ENCODE data around the gene P3H2.
"Not testable (repeated sequence)": the region's sequence is repeated elsewhere in the genome, so short reads cannot be mapped to it uniquely, and the experiment has no call there.

Gene P3H2

GRCh38 chr3:190120269-190121060 is at the start of gene P3H2:
Gene P3H2 (minus strand): TSS chr3:190120897. CDS start chr3:190120731, 166 bp downstream.
- peak; percentile 92 for DNase-seq

DNA sequence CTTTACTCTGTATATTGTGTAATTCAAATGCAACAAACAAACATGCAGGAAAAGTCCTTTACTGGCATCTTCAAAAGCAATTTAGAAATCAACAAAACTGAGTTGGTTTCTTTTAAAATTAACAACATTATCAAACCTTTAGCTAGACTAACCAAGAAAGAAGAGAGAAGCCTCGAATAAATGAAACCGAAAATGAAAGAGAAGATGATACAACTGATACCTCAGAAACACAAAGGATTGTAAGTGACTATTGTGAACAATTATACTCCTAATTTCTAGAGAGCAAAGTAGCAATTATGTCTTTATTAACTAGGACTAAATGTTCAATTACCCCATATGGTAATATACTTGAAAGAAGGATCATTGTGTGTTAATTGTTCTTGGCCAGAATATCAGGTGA is 49.2 kb upstream of the P3H2 start:
- no peak for DNase-seq

- DNase-seq, result no peak
These were observed 48.5 kb upstream of the P3H2 start for GRCh38 chr3:190169243-190169642.

DNA sequence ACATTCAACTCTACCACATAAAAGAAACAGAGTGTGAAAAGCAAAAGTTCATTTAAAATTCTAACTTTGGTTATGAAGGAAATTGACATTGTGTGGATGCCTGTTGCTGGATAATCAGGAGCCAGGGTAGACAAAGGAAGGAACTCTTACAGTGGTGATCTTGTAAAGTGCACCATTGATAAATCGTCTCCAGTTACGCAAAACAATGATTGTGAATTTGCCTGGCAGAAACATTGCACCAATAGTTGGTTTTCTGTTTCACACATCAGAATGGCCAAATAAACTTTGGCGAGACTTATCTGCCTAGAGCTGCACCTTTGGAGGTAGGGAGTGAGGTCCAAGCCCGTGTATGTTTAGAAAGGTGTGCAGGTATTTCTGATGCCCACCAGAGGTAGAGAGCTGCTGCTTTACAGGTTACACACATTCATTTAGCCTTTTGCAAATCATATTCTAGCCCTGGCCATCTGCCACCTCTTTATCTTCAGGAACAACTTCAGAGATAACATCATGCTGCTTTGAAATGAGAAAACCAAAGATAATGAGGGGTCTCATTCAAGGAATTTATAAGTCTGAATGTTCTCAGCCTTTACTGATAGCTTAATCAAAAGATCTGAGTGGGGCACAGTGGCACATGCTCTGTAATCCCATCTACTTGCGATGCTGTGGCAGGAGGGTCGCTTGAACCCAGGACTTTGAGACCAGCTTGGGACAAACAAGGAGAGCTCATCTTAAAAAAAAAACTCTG is 47.4 kb upstream of the P3H2 start:
- peak; percentile 30 for DNase-seq

GRCh38 chr3:190166948-190167347 is 46.3 kb upstream of the P3H2 start:
- no peak for DNase-seq

- no peak for DNase-seq
These were observed 44.6 kb upstream of the P3H2 start for GRCh38 chr3:190165253-190165652.

GRCh38 chr3:190162013-190162412 is 41.3 kb upstream of the P3H2 start:
- not testable (repeated sequence) for DNase-seq

GRCh38 chr3:190159902-190160435 is 39.3 kb upstream of the P3H2 start:
- DNase-seq, result no peak

GRCh38 chr3:190158261-190158660 is 37.6 kb upstream of the P3H2 start:
- no peak for DNase-seq

GRCh38 chr3:190155752-190156151 is 35.1 kb upstream of the P3H2 start:
- no peak for DNase-seq

GRCh38 chr3:190150681-190151080 is 30.0 kb upstream of the P3H2 start:
- DNase-seq, result no peak

DNA sequence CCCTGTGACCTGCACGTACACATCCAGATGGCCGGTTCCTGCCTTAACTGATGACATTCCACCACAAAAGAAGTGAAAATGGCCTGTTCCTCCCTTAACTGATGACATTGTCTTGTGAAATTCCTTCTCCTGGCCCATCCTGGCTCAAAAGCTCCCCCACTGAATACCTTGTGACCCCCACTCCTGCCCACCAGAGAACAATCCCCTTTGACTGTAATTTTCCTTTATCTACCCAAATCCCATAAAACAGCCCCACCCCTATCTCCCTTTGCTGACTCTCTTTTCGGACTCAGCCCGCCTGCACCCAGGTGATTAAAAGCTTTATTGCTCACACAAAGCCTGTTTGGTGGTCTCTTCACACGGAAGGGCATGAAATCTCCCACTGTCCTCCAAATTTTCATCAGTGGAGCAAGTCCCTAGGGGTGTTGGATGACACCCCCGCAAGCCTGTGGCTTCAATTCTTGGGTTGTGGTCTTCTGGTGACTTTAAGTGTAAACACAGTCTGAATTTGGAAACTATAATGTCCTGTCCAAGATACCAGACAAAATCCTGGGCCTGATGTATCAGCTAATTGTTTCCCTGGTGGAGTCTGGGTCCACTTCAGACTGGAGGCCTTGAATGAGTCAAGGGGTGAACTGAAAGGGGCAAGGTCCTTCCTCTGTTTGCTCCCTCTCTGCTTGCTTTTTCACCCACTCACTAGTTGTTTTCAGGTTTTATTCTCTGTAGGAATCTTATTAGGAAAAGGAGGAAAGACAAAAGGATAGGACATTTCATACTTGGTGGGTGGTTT is 29.3 kb upstream of the P3H2 start:
- not testable (repeated sequence) for DNase-seq

DNA sequence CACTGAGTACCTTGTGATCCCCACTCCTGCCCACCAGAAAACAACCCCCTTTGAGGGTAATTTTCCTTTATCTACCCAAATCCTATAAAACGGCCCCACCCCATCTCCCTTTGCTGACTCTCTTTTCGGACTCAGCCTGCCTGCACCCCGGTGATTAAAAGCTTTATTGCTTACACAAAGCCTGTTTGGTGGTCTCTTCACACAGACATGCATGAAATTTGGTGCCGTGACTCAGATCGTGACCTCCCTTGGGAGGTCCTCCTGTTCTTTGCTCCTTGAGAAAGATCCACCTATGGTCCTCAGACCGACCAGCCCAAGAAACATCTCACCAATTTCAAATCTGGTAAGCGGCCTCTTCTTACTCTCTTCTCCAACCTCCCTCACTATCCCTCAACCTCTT is 24.1 kb upstream of the P3H2 start:
- DNase-seq, result not testable (repeated sequence)

DNA sequence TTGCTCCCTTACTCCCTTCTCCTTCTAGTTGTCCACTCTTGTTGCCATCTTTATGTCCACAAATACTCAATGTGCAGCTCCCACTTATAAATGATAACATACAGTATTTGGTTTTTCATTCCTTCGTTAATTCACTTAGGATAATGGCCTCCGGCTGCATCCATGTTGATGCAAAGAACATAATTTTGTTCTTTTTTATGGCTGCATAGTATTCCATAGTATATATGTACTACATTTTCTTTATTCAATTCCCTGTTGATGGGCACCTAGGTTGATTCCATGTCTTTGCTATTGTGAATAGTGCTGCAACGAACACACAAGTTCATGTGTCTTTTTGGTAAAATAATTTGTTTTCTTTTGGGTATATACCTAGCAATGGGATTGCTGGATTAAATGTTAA is 21.3 kb upstream of the P3H2 start:
- no peak for DNase-seq

- DNase-seq, result no peak
These were observed 18.7 kb upstream of the P3H2 start for GRCh38 chr3:190139365-190139764.

DNA sequence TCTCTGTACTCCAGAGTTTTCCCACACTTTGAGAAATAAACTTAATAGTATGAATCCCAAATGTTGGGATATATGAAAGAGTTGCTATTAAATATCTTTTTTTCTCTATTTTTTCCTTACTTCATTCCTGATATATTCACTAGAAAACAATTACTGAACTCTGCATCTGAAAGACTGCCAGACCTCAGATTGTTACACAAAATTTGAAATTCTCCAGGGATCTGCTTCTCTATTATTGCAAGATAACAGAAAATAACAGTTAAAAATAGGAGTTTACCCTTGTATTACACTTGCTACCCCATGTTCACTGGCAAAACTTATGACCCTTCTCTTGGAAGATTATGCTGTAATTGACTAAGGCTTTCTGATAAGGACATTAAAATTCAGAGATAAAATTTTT is 11.7 kb upstream of the P3H2 start:
- DNase-seq, result no peak

DNA sequence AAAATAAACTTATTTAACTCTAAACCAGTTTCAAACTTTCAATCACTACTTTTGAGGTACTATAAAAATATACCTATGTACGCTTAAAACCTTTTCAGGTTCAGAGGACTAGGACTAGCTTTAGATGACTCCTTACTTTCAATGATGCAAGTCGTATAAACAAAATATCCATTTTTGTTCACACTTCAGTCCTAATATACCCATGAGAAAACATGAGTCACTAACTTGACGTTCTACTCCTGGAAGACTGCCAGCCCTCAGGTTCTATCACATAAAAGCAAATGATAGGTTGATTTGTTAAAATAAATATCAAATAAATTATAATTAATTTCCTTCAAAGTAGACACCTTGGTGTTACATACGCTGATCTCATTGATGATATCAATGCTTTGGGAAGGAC is 10.6 kb upstream of the P3H2 start:
- peak; percentile 38 for DNase-seq

DNA sequence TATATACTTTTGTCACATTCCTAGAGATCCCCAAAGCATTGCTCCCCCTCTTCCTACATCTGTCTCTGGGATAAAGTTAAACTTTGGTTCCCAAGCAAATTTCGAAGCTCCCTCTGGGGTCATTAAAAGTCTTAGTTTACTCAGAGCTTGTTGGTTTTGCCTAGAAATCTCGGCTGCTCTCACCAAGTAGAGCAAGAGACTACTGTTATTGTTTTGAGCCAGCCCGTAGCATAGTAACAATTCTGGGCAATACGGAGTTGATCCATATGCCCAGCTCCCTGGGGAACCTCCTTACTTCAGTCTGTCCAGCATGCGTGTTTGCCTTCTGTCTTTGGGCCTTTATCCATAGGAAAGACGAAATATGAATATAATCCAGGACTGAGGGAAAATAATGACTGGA is 10.0 kb upstream of the P3H2 start:
- DNase-seq, result no peak

DNA sequence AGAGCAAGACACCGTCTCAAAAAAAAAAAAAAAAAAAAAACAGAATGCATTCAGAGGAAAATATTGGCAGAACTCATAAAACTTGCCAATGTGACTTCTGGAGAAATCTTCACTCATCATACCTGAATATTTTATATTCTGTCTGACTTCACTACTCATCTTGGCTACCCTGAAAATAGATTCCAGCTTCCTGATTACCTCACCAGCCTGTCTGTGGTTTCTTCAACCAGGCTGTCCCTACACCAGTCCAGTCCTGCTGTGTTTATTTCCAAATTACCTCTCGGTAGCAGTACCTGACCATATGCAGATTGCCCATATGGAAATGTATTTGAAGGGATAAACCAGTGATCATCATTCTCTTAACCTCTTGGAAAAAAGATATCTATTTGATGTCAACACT is 9.3 kb upstream of the P3H2 start:
- DNase-seq, result no peak

GRCh38 chr3:190127797-190128196 is 7.1 kb upstream of the P3H2 start:
- no peak for DNase-seq

DNA sequence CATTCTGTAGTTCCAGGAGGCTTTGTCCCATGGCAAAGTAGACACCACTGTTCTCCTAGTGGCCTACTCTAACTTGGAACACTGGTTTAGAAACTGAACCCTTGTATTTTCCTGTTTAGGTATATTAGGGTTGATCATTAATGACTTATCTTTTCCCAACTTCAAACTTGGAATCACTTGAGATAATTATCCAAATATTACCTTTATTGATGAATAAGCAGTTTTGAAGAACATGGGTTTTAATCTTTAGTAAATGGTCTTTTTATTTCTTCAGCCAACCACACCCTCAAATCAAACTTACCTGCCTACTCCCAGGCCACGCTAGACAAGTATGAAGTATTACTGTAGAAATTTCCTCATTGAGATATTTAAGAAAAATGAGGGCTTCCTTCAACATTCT is 6.5 kb upstream of the P3H2 start:
- DNase-seq, result no peak

GRCh38 chr3:190125436-190126068 is 4.9 kb upstream of the P3H2 start:
- no peak for DNase-seq

- DNase-seq, result no peak
These were observed 3.4 kb upstream of the P3H2 start for GRCh38 chr3:190124067-190124466.

Measured in hematopoietic multipotent progenitor cell treated with erythropoietin and hydrocortisone succinate and interleukin-3 and kit ligand, for 4 days (in vitro differentiated cells).